HFFc6 (cell line): ENCODE results near the gene SVOP. TPM values are rescaled to one million over a fixed set of nuclear protein-coding genes. Genes with fewer than 3 reads are reported as not detected.

Experiments
- DNase-seq: peaks from one replicate; pipeline ENCODE4 v3.0.0-alpha.2; 2018
- H3K27ac Mint-ChIP-seq: 2 replicates; pipeline ENCODE4 v1.8.0; 2020; ENCODE audit warnings: mild to moderate bottlenecking, mixed read lengths
- H3K27me3 Mint-ChIP-seq: 2 replicates; pipeline ENCODE4 v1.8.0; 2021; ENCODE audit warnings: mild to moderate bottlenecking, moderate library complexity, mixed read lengths; ENCODE audit not compliant: insufficient read depth
- H3K36me3 Mint-ChIP-seq: 2 replicates; pipeline ENCODE4 v1.8.0; 2021; ENCODE audit warnings: low read depth, mixed read lengths
- H3K4me1 Mint-ChIP-seq: 2 replicates; pipeline ENCODE4 v1.8.0; 2020; ENCODE audit warnings: low read depth, mixed read lengths
- H3K4me3 Mint-ChIP-seq: 2 replicates; pipeline ENCODE4 v1.8.0; 2020; ENCODE audit warnings: mild to moderate bottlenecking, moderate library complexity, mixed read lengths
- H3K9me3 Mint-ChIP-seq: 2 replicates; pipeline ENCODE4 v1.8.0; 2020; ENCODE audit warnings: mild to moderate bottlenecking, mixed read lengths
- total RNA-seq, 6 experiments: library from RNA; stranded (reverse); fragmentation: NEBNext Ultra II Directional; extraction: Animal tissue kit (Norgen Biotek cat#: 25700); gene quantifications; 2 replicates in 1 of 6; 3 replicates in 5 of 6; pipeline ENCODE4 v1.2.3, GENCODE V29; 2021
- TF ChIP-seq, protein P1 (sequence below): fragments of 200-600 bp; sonication (generic); IDR thresholded peaks from 2 replicates; pipeline ENCODE4 v1.5.0; 2021; ENCODE audit warnings: antibody characterized with exemption, mild to moderate bottlenecking

The SVOP gene
- total RNA-seq, 6 experiments from 2014 or later, result not detected

- no peaks in the 10 kb centered on the region for H3K9me3 Mint-ChIP-seq
- peaks cover 11% of the 10 kb centered on the region for H3K27me3 Mint-ChIP-seq
- no peaks in the 10 kb centered on the region for H3K36me3 Mint-ChIP-seq
- no peak for DNase-seq
- TF ChIP-seq, protein P1, sequence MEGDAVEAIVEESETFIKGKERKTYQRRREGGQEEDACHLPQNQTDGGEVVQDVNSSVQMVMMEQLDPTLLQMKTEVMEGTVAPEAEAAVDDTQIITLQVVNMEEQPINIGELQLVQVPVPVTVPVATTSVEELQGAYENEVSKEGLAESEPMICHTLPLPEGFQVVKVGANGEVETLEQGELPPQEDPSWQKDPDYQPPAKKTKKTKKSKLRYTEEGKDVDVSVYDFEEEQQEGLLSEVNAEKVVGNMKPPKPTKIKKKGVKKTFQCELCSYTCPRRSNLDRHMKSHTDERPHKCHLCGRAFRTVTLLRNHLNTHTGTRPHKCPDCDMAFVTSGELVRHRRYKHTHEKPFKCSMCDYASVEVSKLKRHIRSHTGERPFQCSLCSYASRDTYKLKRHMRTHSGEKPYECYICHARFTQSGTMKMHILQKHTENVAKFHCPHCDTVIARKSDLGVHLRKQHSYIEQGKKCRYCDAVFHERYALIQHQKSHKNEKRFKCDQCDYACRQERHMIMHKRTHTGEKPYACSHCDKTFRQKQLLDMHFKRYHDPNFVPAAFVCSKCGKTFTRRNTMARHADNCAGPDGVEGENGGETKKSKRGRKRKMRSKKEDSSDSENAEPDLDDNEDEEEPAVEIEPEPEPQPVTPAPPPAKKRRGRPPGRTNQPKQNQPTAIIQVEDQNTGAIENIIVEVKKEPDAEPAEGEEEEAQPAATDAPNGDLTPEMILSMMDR, result no peak
- no peak overlapping the region for H3K27ac Mint-ChIP-seq
- no peak overlapping the region for H3K4me3 Mint-ChIP-seq
- no peaks in the 10 kb centered on the region for H3K4me1 Mint-ChIP-seq
Measured at GRCh38 chr12:108977360-108977759, 43.5 kb downstream of the SVOP start.

DNA sequence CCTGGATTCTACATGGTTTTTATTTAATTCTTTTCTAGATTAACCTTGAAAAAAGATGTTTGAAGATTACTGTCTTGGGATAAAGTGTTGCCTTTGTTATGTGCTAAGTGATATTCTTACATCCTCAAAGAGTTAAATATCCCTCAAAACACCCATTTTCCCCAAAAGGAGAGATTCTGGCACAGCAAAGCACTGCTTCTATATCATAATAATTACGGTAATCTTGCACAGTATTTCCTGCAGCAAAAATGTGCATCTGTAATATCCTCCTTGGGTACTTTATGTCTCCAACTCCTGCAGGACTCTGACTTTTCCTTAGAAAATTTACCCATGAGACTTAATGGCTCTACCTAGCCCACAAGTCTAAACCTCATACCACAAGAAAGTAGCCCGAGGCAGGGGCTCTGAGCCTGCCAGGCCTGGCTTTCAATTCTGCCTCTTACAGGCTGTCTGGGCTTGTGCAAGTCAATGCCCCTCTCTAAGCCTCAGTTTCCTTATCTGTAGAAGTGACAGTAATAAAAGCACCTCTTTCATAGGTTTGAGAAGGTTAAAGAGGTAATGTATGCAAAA, 45.8 kb downstream of the SVOP start:
- TF ChIP-seq, protein P1, result no peak
- no peak for DNase-seq
- no peak overlapping the region for H3K27ac Mint-ChIP-seq
- no peaks in the 10 kb centered on the region for H3K4me1 Mint-ChIP-seq
- H3K27me3 Mint-ChIP-seq, result peaks cover 11% of the 10 kb centered on the region
- H3K4me3 Mint-ChIP-seq, result no peak overlapping the region
- H3K9me3 Mint-ChIP-seq, result no peaks in the 10 kb centered on the region
- H3K36me3 Mint-ChIP-seq, result no peaks in the 10 kb centered on the region

DNA sequence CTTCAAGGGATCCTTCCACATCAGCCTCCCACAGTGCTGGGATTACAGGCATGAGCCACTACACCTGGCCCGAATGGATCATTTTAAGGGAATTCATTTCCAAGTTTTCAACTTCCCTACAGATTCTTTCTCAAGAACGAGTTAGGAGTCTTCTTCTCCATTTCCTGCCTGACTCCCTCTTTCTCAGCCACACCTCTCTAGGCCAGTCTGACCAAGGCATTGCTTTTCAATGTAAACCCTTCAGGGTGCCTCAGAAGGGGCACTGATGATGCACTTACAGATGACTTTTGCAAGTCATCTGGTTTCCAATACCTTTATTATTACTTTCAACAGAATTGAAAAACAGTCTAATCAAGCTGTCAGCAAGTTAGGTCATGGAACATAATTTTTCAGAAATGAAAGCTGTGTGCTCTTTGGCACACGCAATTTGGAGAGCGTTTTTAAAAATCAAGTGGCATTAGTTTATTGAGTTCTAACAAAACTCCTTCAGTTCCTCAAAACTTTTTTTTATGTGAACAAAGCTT, 47.2 kb downstream of the SVOP start:
- H3K36me3 Mint-ChIP-seq, result no peaks in the 10 kb centered on the region
- no peak overlapping the region for H3K27ac Mint-ChIP-seq
- H3K4me1 Mint-ChIP-seq, result no peaks in the 10 kb centered on the region
- TF ChIP-seq, protein P1, result no peak
- no peak for DNase-seq
- H3K4me3 Mint-ChIP-seq, result no peak overlapping the region
- H3K9me3 Mint-ChIP-seq, result no peaks in the 10 kb centered on the region
- peaks cover 11% of the 10 kb centered on the region for H3K27me3 Mint-ChIP-seq

GRCh38 chr12:108972358-108972757, 48.5 kb downstream of the SVOP start:
- peaks cover 7% of the 10 kb centered on the region for H3K27me3 Mint-ChIP-seq
- no peak overlapping the region for H3K4me3 Mint-ChIP-seq
- TF ChIP-seq, protein P1, result no peak
- no peaks in the 10 kb centered on the region for H3K9me3 Mint-ChIP-seq
- no peak overlapping the region for H3K27ac Mint-ChIP-seq
- no peaks in the 10 kb centered on the region for H3K4me1 Mint-ChIP-seq
- H3K36me3 Mint-ChIP-seq, result no peaks in the 10 kb centered on the region
- no peak for DNase-seq

GRCh38 chr12:108969622-108970021, 51.2 kb downstream of the SVOP start:
- H3K27me3 Mint-ChIP-seq, result peaks cover 4% of the 10 kb centered on the region
- no peaks in the 10 kb centered on the region for H3K36me3 Mint-ChIP-seq
- no peaks in the 10 kb centered on the region for H3K4me1 Mint-ChIP-seq
- no peak overlapping the region for H3K4me3 Mint-ChIP-seq
- TF ChIP-seq, protein P1, result no peak
- H3K9me3 Mint-ChIP-seq, result no peaks in the 10 kb centered on the region
- DNase-seq, result no peak
- no peak overlapping the region for H3K27ac Mint-ChIP-seq
